ENCODE measurements around the gene ZNF575.

ZNF575 gene

GRCh38 chr19:43490759-43491158, 42.2 kb upstream of the ZNF575 start:
- TF ChIP-seq CTCF (IDR thresholded peaks at IDR 0.05; ENCODE audit: extremely low read depth, missing control alignments), result no peak
- DNase-seq (ENCODE audit: low spot score), result no peak

DNA sequence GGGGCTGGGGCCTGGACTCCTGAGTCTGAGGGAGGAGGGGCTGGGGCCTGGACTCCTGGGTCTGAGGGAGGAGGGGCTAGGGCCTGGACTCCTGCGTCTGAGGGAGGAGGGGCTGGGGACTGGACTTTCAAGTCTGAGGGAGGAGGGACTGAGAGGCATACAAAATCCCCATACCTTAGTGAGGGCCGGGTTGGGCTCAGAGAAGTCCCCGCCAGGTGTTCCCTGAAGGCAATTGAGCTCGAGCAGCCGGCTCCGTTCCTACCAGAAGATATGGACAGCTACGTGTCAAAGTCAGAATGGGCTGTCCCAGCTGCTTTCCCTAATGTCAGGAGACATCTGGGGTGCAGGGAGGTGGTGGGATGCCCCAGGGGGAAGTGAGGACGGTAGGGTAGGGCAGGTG, 37.9 kb upstream of the ZNF575 start:
- no peak for DNase-seq (ENCODE audit: low spot score)
- TF ChIP-seq CTCF (IDR thresholded peaks at IDR 0.05; ENCODE audit: extremely low read depth, missing control alignments), result no peak

DNA sequence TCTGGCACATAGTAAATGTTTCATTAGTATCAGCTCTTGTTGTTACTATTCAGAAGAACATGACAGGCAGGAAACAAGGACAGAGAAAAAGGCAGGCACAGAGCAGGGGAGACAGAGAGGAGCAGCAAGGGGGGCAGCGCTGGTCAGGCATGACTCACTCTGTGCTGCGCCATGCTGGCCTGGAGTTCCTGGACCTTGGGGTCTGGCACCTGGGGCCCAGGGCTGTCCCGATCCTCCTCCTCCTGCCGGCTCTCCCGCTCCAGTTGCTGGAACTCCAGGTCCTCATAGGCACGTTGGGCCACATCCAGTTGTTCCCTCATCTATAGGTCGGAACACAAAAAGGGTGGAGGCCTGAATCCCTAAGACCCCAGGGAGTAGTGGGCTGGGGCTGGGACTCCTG, 36.0 kb upstream of the ZNF575 start:
- no peak for DNase-seq (ENCODE audit: low spot score)
- TF ChIP-seq CTCF (IDR thresholded peaks at IDR 0.05; ENCODE audit: extremely low read depth, missing control alignments), result no peak

- no peak for DNase-seq (ENCODE audit: low spot score)
- TF ChIP-seq CTCF (IDR thresholded peaks at IDR 0.05; ENCODE audit: extremely low read depth, missing control alignments), result no peak
Measured at GRCh38 chr19:43498233-43498842, 34.6 kb upstream of the ZNF575 start.

- no peak for TF ChIP-seq CTCF (IDR thresholded peaks at IDR 0.05; ENCODE audit: extremely low read depth, missing control alignments)
- DNase-seq (ENCODE audit: low spot score), result no peak
Measured at GRCh38 chr19:43499042-43499441, 33.9 kb upstream of the ZNF575 start.

DNA sequence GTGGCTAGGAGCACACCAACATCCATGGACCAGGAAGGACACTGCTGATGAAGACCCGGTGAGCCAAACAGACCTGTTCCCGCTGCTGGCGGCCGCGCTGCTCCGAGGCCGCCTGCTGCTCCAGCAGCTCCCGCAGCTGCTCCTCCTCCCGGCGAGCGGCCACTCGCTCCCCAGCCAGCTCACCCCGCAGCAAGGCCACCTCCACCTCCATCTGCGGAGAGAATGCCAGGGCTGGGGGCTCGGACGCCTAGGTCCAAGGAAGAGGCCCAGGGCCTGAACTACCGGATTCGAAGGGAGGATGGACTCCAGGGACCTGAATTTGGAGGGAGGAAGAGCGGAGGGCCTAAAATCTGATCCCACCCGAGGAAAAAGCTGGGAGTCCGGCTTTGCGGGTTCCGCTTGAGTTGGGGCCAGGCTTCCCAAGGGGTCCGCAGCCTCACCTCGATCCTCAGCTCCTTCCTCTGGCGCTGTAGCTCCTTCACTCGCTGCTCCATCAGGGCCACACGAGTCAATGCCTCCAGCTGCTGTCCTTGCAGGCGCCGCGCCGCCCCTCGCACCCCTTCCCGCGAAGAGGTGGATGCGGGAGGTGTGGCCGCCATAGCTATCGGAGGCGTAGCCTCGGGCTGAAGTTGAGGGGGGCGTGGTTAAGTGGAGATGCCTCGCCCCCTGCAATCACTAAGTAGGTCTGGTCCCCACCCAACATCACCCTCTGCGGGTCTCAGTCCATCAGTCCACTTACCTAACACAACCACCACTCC, 31.1 kb upstream of the ZNF575 start:
- no peak for DNase-seq (ENCODE audit: low spot score)
- TF ChIP-seq CTCF (IDR thresholded peaks at IDR 0.05; ENCODE audit: extremely low read depth, missing control alignments), result no peak

DNA sequence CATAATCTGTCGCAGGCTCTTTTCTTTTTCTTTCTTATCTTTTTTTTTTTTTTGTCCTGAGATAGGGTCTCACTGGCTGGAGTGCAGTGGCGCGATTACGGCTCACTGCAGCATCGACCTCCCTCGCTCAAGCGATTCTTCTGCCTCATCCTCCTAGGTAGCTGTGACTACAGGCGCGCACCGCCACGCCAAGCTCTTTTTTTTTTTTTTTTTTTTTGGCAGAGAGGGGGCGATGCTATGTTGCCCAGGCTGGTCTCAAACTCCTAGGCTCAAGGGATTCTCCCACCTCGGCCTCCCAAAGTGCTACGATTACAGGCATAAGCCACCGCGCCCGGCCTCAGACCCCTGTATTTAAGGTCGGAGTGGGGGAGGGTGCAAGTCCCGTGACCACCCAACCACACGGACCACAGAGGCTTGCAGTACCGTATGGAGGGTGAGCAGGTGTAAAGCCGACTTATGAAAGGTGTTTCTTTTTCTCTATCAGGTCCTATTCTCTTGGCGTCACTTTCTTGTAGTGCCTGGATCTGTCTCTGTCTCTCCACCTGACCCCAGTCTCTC, 30.5 kb upstream of the ZNF575 start:
- no peak for TF ChIP-seq CTCF (IDR thresholded peaks at IDR 0.05; ENCODE audit: extremely low read depth, missing control alignments)
- DNase-seq (ENCODE audit: low spot score), result no peak

Measured in GM20000 (cell line).